ENCODE measurements around the gene PARD3.

The PARD3 gene

GRCh38 chr10:34537629-34538231 lies 277.4 kb downstream of the PARD3 start:
- no peak for DNase-seq (ENCODE audit: low read depth)

- no peak for DNase-seq (ENCODE audit: low read depth)
Measured at GRCh38 chr10:34535872-34536271, 279.2 kb downstream of the PARD3 start.

GRCh38 chr10:34530778-34531177 lies 284.3 kb downstream of the PARD3 start:
- DNase-seq (ENCODE audit: low read depth), result no peak

- no peak for DNase-seq (ENCODE audit: low read depth)
Measured at GRCh38 chr10:34528320-34528719, 286.8 kb downstream of the PARD3 start.

DNA sequence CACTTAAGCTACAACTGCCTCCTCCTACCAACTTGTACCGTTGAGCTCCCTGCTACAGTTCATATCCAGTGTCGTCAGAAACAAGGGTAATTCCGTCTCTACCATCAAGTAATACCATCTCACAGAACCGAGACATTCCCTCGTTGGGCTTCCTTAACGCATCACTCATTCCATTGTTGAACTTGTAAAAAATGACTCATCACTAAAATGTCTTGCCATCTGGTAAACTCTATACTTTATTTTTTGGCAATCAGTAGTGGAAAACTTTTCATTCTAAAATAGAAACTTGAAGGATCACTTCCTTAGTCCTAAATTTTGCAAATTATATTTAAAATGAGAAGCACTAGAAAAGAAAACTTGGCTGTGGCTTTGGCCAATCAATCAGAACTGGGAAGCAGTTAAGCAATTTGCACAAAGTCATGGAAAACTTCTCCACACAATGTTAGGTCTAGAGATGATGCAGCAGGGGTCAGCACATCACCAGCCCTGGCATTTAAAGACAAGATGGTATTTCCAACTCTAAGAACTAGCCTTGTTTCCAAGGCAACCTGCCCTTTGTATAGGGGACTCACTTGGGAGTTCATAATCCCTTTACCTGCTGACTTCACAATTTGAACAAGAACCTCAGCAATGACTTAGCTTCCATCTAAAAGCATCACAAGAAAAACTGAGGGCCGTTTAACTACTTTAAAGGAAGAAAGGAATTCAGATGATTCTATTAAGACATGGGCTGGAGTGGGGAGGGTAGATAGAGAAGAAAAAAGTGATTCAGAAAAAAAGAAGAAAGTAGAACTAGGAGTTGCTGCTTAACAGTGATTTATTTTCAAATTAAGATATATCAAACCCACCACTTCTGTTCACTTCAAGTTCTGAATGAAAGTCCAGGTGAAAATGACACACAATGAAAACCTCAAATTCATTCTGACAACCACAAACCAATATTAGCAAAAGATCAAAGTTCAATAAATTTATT lies 288.1 kb downstream of the PARD3 start:
- no peak for DNase-seq (ENCODE audit: low read depth)

DNA sequence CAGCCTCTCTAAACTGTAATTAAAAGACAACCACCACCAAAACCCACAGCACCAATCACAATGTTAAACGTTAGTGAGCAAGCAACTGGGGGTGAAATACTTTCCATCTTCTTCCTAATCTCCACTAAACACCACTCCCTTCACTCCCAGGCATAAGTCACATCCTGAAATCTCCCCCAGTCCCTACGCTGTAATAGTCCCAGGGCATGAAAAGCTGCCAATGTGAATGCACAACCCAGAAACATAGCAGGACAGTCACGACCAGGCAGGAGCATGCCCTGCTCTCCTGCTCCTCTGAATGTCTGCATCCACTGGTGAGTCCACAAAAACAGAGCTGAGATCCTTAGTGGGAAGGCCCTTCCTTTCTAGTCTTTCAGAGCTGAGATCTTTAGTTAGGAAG lies 288.9 kb downstream of the PARD3 start:
- DNase-seq (ENCODE audit: low read depth), result no peak

GRCh38 chr10:34524369-34525091 lies 290.6 kb downstream of the PARD3 start:
- DNase-seq (ENCODE audit: low read depth), result no peak

DNA sequence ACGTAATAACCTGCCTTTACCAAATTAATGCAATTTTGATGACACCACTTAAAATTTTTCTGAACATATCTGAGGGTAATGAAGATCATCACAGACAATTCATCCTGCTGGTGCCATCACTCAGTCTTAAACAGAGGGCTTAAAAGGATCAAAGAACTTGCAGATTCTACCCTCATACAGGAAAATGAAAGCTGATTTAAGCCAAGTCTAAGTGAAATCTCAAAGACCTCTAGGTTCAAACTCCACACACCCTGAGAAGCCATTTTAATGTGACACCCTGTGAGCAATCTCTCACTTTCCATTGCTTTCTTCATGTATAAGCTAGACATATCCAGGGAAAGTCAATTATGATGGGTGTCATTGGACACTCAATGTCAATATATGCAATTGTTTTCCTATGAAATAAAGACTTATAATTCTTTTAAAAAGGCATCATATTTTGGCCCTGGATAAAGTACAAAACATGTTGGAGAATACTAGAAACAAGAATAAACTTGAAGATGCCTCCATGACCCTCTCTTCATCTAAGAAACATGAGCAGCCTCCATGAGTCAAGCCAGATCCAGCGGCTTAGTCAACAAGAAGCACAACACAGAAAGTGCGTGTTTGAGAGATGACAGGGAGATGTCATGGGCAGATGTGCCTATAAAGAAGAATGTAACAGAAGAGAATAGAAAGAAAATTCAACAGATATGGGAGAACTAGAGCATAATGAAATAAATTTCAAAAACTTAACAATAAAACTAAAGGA lies 291.9 kb downstream of the PARD3 start:
- DNase-seq (ENCODE audit: low read depth), result no peak

GRCh38 chr10:34522546-34522945 lies 292.6 kb downstream of the PARD3 start:
- DNase-seq (ENCODE audit: low read depth), result no peak

DNA sequence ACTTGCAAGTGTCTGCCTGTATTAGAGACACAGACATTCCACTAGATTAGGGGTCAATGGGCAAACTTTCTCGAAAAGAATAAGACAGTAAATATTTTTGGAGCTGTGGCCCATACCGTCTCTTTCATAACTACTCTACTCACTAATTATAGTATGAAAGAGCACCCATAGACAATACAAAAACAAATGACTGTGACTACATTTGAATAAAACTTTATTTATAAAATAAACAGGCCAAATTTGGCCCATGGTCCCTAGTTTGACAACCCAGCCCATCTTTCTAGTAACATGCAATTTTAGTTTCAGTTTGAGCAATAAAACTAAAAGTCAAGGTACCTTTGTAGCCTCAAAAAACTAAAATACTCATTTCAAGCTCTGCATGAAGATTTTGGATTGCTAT lies 294.6 kb downstream of the PARD3 start:
- no peak for DNase-seq (ENCODE audit: low read depth)

DNA sequence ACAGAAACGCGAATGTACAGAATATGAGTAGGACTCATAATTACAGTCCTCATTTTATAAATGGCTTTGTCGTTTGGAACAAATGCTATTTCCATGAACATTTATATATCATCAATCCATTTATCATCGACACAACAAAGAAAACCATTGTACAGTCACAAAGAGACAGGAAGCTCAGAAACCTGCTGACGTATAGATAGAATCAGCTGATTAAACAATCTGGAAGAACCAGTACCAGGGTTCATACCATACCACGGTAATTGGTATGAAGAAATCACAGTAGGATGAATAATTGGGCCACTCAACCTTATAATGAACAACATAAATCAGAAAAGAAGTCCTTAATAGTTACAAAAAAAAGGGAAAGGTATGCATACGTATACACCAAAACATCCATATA lies 295.0 kb downstream of the PARD3 start:
- no peak for DNase-seq (ENCODE audit: low read depth)

DNA sequence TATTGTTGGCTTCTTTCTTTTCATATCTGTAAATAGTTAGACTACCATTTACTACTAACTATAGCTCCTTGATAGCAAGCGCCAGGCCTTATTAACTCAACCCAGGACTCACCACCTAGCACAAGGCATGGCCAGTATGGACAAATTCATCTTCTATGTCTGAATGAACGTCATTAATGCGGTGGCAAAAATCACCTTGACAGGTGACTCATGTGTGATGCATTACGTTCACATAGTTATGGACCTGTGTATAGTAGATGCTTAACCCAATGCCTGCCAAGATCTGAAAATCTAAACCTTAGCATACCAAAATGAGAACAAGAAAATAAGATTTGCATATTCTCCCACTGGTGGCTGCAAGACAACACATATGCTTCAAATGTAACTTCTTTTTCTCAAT lies 300.8 kb downstream of the PARD3 start:
- DNase-seq (ENCODE audit: low read depth), result no peak

- DNase-seq (ENCODE audit: low read depth), result no peak
Measured at GRCh38 chr10:34513636-34514035, 301.5 kb downstream of the PARD3 start.

GRCh38 chr10:34507217-34507616 lies 307.9 kb downstream of the PARD3 start:
- DNase-seq (ENCODE audit: low read depth), result no peak

- DNase-seq (ENCODE audit: low read depth), result no peak
Measured at GRCh38 chr10:34506786-34507185, 308.3 kb downstream of the PARD3 start.

- no peak for DNase-seq (ENCODE audit: low read depth)
Measured at GRCh38 chr10:34505338-34505737, 309.8 kb downstream of the PARD3 start.

DNA sequence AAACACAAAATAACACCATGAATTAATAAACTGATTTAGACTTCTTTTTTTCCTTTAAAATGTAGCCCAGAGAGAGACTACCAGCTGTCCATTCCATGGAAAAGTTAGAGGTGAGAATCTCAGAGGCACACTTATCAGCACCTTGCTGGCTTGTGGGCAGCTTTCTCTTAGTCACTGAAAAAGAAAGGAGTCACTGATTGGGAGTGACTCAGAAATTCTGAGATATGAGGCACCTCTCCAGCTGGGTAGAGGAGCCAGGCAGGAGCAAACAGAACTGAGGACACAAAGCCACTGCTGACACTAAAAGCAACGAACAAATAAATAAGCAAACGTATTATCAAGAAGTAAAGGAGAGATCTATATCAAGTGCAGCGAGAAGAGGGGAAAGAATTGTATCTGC lies 310.6 kb downstream of the PARD3 start:
- no peak for DNase-seq (ENCODE audit: low read depth)

DNA sequence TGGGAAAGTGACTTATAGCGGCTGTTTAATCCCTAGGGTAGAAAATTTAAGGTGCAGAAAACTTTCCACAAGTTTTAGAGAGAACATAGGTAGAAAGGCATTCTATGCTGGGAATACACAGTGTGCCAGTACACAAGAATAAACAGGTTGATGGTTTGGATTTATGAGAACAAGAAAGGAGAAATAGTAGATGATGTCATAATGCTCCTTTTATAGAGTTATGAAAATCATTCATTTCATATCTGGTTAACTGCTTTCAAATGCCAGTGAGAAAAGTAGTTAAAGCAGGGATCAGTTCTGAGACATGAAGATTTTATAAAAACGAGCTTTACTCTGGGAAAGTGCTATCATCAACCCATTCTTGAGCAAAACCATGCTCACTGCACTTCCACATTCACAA lies 311.4 kb downstream of the PARD3 start:
- DNase-seq (ENCODE audit: low read depth), result no peak

GRCh38 chr10:34499612-34500279 lies 315.4 kb downstream of the PARD3 start:
- DNase-seq (ENCODE audit: low read depth), result no peak

DNA sequence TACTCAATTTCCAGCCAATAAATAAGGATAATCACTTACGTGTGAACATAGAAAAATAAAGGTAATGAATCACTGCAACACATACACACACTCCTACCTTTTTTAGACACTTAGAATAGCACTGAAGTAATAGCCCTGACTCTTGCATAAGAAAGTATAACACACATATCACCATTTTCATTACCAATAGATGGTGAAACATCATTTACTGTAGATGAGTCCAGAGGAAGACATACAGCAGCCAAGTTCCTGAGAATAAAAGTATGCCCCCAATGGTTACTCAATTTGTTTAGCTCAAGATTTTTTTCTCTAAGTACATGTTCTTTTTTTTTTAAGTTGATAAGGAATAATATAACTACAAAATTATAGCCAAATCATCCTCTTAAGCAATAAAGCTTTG lies 316.3 kb downstream of the PARD3 start:
- DNase-seq (ENCODE audit: low read depth), result no peak

- no peak for DNase-seq (ENCODE audit: low read depth)
Measured at GRCh38 chr10:34495938-34496337, 319.2 kb downstream of the PARD3 start.

DNA sequence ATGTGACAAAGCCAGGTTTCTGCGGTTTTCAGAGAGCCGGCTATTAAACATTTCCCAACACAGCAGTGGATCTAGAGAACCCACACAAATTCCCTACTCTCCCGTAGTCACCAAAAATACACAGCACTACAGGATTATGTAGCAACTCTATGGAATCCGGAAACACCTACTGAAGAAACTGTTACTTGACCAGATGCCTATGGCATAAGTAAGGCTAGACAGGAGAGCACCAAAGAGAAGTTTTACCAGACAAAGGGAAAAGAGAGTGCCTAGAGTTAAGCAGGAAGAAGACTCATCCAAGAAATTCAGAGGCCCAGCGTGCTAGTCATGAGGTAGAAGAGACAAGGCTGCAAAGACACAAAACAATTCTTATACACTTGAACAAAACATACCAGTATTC lies 321.1 kb downstream of the PARD3 start:
- DNase-seq (ENCODE audit: low read depth), result no peak
